ENCODE measurements around the gene CBLL2. TPM values are rescaled to one million over a fixed set of nuclear protein-coding genes. Genes with fewer than 3 reads are reported as not detected.

CBLL2 gene
- polyA plus RNA-seq, 1 donor: not detected

Other genes with a start within 250 kb of the CBLL2 start
- gene PHEX, start 240.6 kb upstream of the CBLL2 start, polyA plus RNA-seq (ENCODE audit: insufficient read length): 3.4 TPM